SK-N-SH (cell line): ENCODE measurements around the gene KCNMB3. TPM values are rescaled to one million over a fixed set of nuclear protein-coding genes. Genes with fewer than 3 reads are reported as not detected.

ENCODE experiments used
- CTCF ChIA-PET: fragments of 300-600, 350-600 bp; formaldehyde crosslinking; extraction: SDS; loops from one replicate; lab custom pipeline; 2021; lab: Yijun Ruan, JAX
- POLR2A ChIA-PET: fragments of 350-600 bp; sonication (Branson Sonifier 250); formaldehyde crosslinking; extraction: SDS; loops from one replicate; lab custom pipeline; 2020; ENCODE audit warnings: antibody characterized with exemption, inconsistent platforms; lab: Yijun Ruan, JAX
- DNase-seq: peaks from one replicate; pipeline ENCODE4 v3.0.0; 2012
- H2AFZ ChIP-seq: fragments of 200-600 bp; sonication (generic); 2 replicates; pipeline ENCODE4 v1.8.1; 2016; ENCODE audit warnings: antibody characterized with exemption, mild to moderate bottlenecking, low read depth
- H3F3A ChIP-seq: fragments of 200-600 bp; sonication (generic); replicated peaks from 2 replicates; pipeline ENCODE3; 2016; ENCODE audit warnings: antibody characterized with exemption, mild to moderate bottlenecking; ENCODE audit not compliant: insufficient read depth
- H3K27ac ChIP-seq, 2 experiments: fragments of 200-500 bp in 1 of 2; fragments of 200-600 bp in 1 of 2; sonication (Bioruptor generic) in 1 of 2; sonication (generic), shearing (Covaris generic) in 1 of 2; 2 replicates each; pipeline versions ENCODE4 v1.5.1 to v1.6.1; 2014 to 2016; ENCODE audit warnings: low read depth in 2 of 2, inconsistent platforms in 1 of 2, low read length in 1 of 2, mild to moderate bottlenecking in 1 of 2, mixed read lengths in 1 of 2
- H3K27me3 ChIP-seq: fragments of 200-600 bp; sonication (generic), shearing (Covaris generic); 2 replicates; pipeline ENCODE4 v1.6.1; 2016; ENCODE audit warnings: mixed run types; ENCODE audit not compliant: insufficient read depth
- H3K36me3 ChIP-seq, 2 experiments: fragments of 200-500 bp in 1 of 2; fragments of 200-600 bp in 1 of 2; sonication (Bioruptor generic) in 1 of 2; sonication (generic) in 1 of 2; replicated peaks in 1 of 2; 2 replicates each; pipeline versions ENCODE3 to v1.5.1; 2014 to 2016; ENCODE audit warnings: low read length in 1 of 2, mild to moderate bottlenecking in 1 of 2; ENCODE audit not compliant: insufficient read depth in 2 of 2, control insufficient read depth in 1 of 2
- H3K4me1 ChIP-seq, 2 experiments: fragments of 200-500 bp in 1 of 2; fragments of 200-600 bp in 1 of 2; sonication (Bioruptor generic) in 1 of 2; sonication (generic), shearing (Covaris generic) in 1 of 2; 2 replicates each; pipeline versions ENCODE4 v1.5.1 to v1.6.1; 2014 to 2016; ENCODE audit warnings: low read depth in 1 of 2, low read length in 1 of 2, mixed run types in 1 of 2; ENCODE audit not compliant: insufficient read depth in 2 of 2, control insufficient read depth in 1 of 2
- H3K4me2 ChIP-seq: fragments of 200-600 bp; sonication (generic), shearing (Covaris generic); 2 replicates; pipeline ENCODE4 v1.6.1; 2017; ENCODE audit warnings: mixed run types
- H3K4me3 ChIP-seq, 2 experiments: fragments of 200-500 bp in 1 of 2; fragments of 200-600 bp in 1 of 2; sonication (Bioruptor generic) in 1 of 2; sonication (generic), shearing (Covaris generic) in 1 of 2; 2 replicates each; pipeline versions ENCODE4 v1.5.1 to v1.8.1; 2014 to 2016; ENCODE audit warnings: low read depth in 2 of 2, inconsistent platforms in 1 of 2, low read length in 1 of 2, mild to moderate bottlenecking in 1 of 2, mixed read lengths in 1 of 2, moderate library complexity in 1 of 2
- H3K79me2 ChIP-seq: fragments of 200-600 bp; sonication (generic); 2 replicates; pipeline ENCODE4 v1.8.1; 2017; ENCODE audit warnings: mild to moderate bottlenecking; ENCODE audit not compliant: insufficient read depth
- H3K9ac ChIP-seq: fragments of 200-600 bp; sonication (generic); 2 replicates; pipeline ENCODE4 v1.6.1; 2017; ENCODE audit warnings: mixed run types
- H3K9me2 ChIP-seq: fragments of 200-600 bp; sonication (generic); 2 replicates; pipeline ENCODE4 v1.6.1; 2017; ENCODE audit warnings: mixed run types
- H3K9me3 ChIP-seq: fragments of 200-600 bp; sonication (generic); 2 replicates; pipeline ENCODE4 v1.6.1; 2017; ENCODE audit warnings: mixed run types, mild to moderate bottlenecking, moderate library complexity
- H4K20me1 ChIP-seq: fragments of 200-600 bp; sonication (generic); 2 replicates; pipeline ENCODE4 v1.6.1; 2017; ENCODE audit warnings: mild to moderate bottlenecking, mixed run types; ENCODE audit not compliant: insufficient read depth
- ELF1 ChIP-seq: IDR thresholded peaks from 2 replicates; pipeline ENCODE4 v1.4.0; 2012
- EP300 ChIP-seq, 2 experiments: IDR thresholded peaks; 2 replicates each; pipeline versions ENCODE4 v1.4.0 to v1.6.1; 2012; ENCODE audit warnings: borderline replicate concordance in 1 of 2, low read depth in 1 of 2, low read length in 1 of 2
- FOXJ3 ChIP-seq: sonication (generic); formaldehyde crosslinking; IDR thresholded peaks from 2 replicates; pipeline ENCODE4 v1.5.1; 2020; ENCODE audit warnings: mild to moderate bottlenecking, missing genetic modification reagents
- FOXM1 ChIP-seq: IDR thresholded peaks from 2 replicates; pipeline ENCODE4 v1.4.0; 2012; ENCODE audit warnings: low read depth, mild to moderate bottlenecking
- GABPA ChIP-seq: IDR thresholded peaks from 2 replicates; pipeline ENCODE4 v1.4.0; 2012; ENCODE audit warnings: low read depth, mild to moderate bottlenecking
- MXI1 ChIP-seq: IDR thresholded peaks from 2 replicates; pipeline ENCODE4 v1.6.1; 2012; ENCODE audit warnings: mild to moderate bottlenecking, low read depth, low read length, improper control_type of control experiment
- NFIC ChIP-seq: IDR thresholded peaks from 2 replicates; pipeline ENCODE4 v1.4.0; 2012; ENCODE audit warnings: borderline replicate concordance
- POLR2AphosphoS5 ChIP-seq: IDR thresholded peaks from 2 replicates; pipeline ENCODE4 v1.6.1; 2012; ENCODE audit warnings: low read depth, low read length
- RCOR1 ChIP-seq: fragments of 150-350 bp; IDR thresholded peaks from 2 replicates; pipeline ENCODE4 v1.6.1; 2017; ENCODE audit warnings: antibody characterized with exemption, low read length
- SIN3A ChIP-seq: IDR thresholded peaks from 2 replicates; pipeline ENCODE4 v1.6.1; 2012; ENCODE audit warnings: low read depth, mild to moderate bottlenecking, low read length, moderate library complexity, borderline replicate concordance
- SMC3 ChIP-seq: IDR thresholded peaks from 2 replicates; pipeline ENCODE4 v1.6.1; 2012; ENCODE audit warnings: low read depth, low read length, improper control_type of control experiment
- TAF1 ChIP-seq: IDR thresholded peaks from 2 replicates; pipeline ENCODE4 v1.6.1; 2012; ENCODE audit warnings: low read depth, mild to moderate bottlenecking, low read length, moderate library complexity, borderline replicate concordance
- TEAD4 ChIP-seq: IDR thresholded peaks from 2 replicates; pipeline ENCODE4 v1.4.0; 2012; ENCODE audit warnings: mild to moderate bottlenecking, borderline replicate concordance; ENCODE audit not compliant: insufficient read depth
- WGBS: methylation state at CpG from one replicate; pipeline ENCODE4 v1.1.6; 2017; ENCODE audit warnings: low lambda C conversion rate; 5-methylcytosine and 5-hydroxymethylcytosine counted together
- polyA plus RNA-seq, 3 experiments: library from polyadenylated mRNA; depleted of rRNA; stranded (reverse); fragments of >200 nt; gene quantifications; 2 replicates each; pipeline ENCODE4 v1.2.3, GENCODE V29; 2012
- TF ChIP-seq, protein P1 (sequence below): IDR thresholded peaks from 2 replicates; pipeline ENCODE4; 2012
- TF ChIP-seq, protein P2 (sequence below): fragments of 150-350 bp; IDR thresholded peaks from 2 replicates; pipeline ENCODE4 v1.6.1; 2017; ENCODE audit warnings: antibody characterized with exemption, low read length, low read depth, borderline replicate concordance

The KCNMB3 gene
- polyA plus RNA-seq, 1 of the 3 experiments (the other 2 are of a cell fraction), result 1.1 TPM

DNA sequence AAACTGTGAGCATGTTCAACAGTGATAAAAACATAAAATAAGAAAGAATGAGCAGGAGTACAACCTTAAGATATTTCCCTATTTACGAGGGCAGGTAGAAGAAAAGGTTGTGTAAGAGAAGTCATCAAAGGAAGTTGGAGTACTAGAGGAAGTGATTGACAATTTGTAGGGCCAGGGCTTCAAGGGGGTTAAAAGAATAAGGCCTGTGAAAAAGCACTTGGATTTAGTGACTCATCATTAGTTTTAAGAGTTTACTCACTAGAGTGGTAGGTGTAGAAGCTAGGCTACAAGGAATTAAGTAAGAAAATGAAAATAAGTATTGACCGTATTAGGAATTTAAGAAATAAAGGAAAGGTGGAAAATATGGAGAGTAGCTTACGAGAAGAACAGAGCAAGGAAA is 23.6 kb downstream of the KCNMB3 start (continued):
- no peak for TF ChIP-seq GABPA
- TF ChIP-seq, protein P1, sequence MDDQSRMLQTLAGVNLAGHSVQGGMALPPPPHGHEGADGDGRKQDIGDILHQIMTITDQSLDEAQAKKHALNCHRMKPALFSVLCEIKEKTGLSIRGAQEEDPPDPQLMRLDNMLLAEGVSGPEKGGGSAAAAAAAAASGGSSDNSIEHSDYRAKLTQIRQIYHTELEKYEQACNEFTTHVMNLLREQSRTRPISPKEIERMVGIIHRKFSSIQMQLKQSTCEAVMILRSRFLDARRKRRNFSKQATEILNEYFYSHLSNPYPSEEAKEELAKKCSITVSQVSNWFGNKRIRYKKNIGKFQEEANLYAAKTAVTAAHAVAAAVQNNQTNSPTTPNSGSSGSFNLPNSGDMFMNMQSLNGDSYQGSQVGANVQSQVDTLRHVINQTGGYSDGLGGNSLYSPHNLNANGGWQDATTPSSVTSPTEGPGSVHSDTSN, result no peak

DNA sequence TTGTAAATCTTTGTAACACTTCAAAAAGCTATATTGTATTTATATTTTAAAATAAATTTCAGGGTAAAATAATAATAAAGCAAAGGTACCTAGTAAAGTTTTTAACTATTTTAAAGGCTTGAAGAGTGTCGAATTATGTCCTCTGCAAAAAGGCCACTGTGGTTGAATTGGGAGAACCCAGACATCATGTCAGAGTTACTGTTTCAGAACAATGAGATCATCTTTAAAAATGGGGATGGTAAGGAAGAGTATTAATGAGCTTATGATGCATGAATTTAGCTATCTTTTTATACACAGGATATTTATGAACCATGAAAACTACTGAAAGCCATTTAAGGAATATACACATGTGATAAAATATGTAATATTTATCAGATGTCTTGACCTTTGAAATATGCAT is 26.3 kb downstream of the KCNMB3 start:
- Histone ChIP-seq H3K79me2 (no peaks in the 10 kb centered on the region), H4K20me1 (no peaks in the 10 kb centered on the region), H3K27me3 (no peaks in the 10 kb centered on the region), H3K9me2 (no peaks in the 10 kb centered on the region), H3K36me3 (peaks cover 54 to 67% of the 10 kb centered on the region in 2 experiments), H2AFZ (no peak overlapping the region), H3F3A (no peaks in the 10 kb centered on the region), H3K9me3 (no peaks in the 10 kb centered on the region), H3K4me3 (no peak overlapping the region), H3K9ac (no peak overlapping the region), H3K27ac (no peak overlapping the region), H3K4me1 (no peaks in the 10 kb centered on the region; a peak in 1 of 4 replicates), H3K4me2 (no peak overlapping the region)
- ChIA-PET POLR2A (no interaction called here), CTCF (interaction anchor here (1.1 kb wide), 1 partner anchor 91 kb away, joined by 3 read pairs; no protein-coding TSS in a partner anchor)
- 84% methylated on average over 1 of the region's 1 CpG for WGBS
- DNase-seq, result no peak
- TF ChIP-seq SMC3 (no peak), NFIC (no peak), TAF1 (no peak), MXI1 (no peak), EP300 (IDR thresholded peaks at IDR 0.05; ENCODE audit: borderline replicate concordance in 1 of 2, low read depth in 1 of 2, low read length in 1 of 2) (no peak), SIN3A (no peak), TEAD4 (no peak), FOXJ3 (no peak), POLR2AphosphoS5 (no peak), ELF1 (no peak), FOXM1 (no peak), RCOR1 (no peak)
- TF ChIP-seq, protein P2, sequence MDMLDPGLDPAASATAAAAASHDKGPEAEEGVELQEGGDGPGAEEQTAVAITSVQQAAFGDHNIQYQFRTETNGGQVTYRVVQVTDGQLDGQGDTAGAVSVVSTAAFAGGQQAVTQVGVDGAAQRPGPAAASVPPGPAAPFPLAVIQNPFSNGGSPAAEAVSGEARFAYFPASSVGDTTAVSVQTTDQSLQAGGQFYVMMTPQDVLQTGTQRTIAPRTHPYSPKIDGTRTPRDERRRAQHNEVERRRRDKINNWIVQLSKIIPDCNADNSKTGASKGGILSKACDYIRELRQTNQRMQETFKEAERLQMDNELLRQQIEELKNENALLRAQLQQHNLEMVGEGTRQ, result no peak
- TF ChIP-seq, protein P1, result no peak
